Muscle of leg (tissue), 11 donors: ENCODE results near the gene EEPD1. TPM values are rescaled to one million over a fixed set of nuclear protein-coding genes. Genes with fewer than 3 reads are reported as not detected.
A peak's percentile ranks its signal among the peaks of the same experiment; 100 is the strongest.
"Not testable (repeated sequence)": the region's sequence is repeated elsewhere in the genome, so short reads cannot be mapped to it uniquely, and the experiment has no call there.

Source experiments
- DNase-seq: peaks from one replicate; pipeline ENCODE4 v3.0.0; 2013
- H3K27ac ChIP-seq: one replicate; pipeline ENCODE4 v1.5.1; 2013; ENCODE audit warnings: mild to moderate bottlenecking, low read length, control low read depth
- H3K27me3 ChIP-seq: one replicate; pipeline ENCODE4 v1.6.1; 2013; ENCODE audit warnings: low read length; ENCODE audit not compliant: control insufficient read depth, insufficient read depth
- H3K36me3 ChIP-seq: one replicate; pipeline ENCODE4 v1.6.1; 2013; ENCODE audit warnings: low read length; ENCODE audit not compliant: control insufficient read depth, insufficient read depth
- H3K4me1 ChIP-seq: one replicate; pipeline ENCODE4 v1.6.1; 2013; ENCODE audit warnings: low read length; ENCODE audit not compliant: control insufficient read depth, insufficient read depth
- H3K4me3 ChIP-seq: one replicate; pipeline ENCODE4 v1.5.1; 2013; ENCODE audit warnings: low read length, control low read depth
- H3K9me3 ChIP-seq: replicated peaks from 2 replicates; pipeline ENCODE4 v1.6.1; 2013; ENCODE audit warnings: low read depth, low read length; ENCODE audit not compliant: control insufficient read depth
- WGBS: methylation state at CpG from one replicate; pipeline ENCODE4 v1.1.5; 2013; ENCODE audit warnings: missing lambda C conversion rate; ENCODE audit not compliant: insufficient coverage; 5-methylcytosine and 5-hydroxymethylcytosine counted together
- polyA plus RNA-seq, 8 donors: library from polyadenylated mRNA; unstranded; fragments of 120-200 nt; gene quantifications; one replicate each; pipeline versions ENCODE4 v1.2.1 to v1.2.3, GENCODE V29; 2013; ENCODE audit warnings: inconsistent platforms in 1 of 8, low replicate concordance in 1 of 8; ENCODE audit not compliant: insufficient read length in 8 of 8, insufficient read depth in 1 of 8
- total RNA-seq: library from RNA; stranded (reverse); fragments of 120-200 nt; gene quantifications from one replicate; pipeline ENCODE4 v1.2.4, GENCODE V29; 2013

Gene EEPD1
- total and polyA plus RNA-seq, 9 donors = 9.2 to 14.2 (median 13.2) TPM

DNA sequence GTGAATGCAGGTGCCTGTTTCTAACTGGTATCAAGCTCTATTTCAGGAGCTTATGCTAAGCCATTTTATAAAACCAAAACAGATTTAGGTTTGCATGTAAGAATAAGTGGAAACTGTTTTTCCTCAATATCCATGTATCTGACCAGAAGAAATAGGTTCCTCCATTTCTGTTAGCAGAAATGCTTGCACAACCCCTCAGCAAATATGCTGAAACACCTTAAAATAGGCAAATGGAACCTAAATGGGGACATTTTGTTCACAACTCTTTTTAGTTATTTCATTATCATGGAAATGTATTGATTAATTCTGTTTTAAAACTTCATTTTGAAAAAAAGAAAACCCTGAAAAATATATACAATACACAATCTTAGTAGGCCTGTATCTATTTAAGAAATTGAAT lies 8.9 kb upstream of the EEPD1 start:
- Histone ChIP-seq H3K27ac (no peak overlapping the region), H3K4me1 (no peaks in the 10 kb centered on the region), H3K27me3 (no peaks in the 10 kb centered on the region), H3K36me3 (no peaks in the 10 kb centered on the region), H3K9me3 (peaks cover 6% of the 10 kb centered on the region), H3K4me3 (no peak overlapping the region)
- DNase-seq = no peak

DNA sequence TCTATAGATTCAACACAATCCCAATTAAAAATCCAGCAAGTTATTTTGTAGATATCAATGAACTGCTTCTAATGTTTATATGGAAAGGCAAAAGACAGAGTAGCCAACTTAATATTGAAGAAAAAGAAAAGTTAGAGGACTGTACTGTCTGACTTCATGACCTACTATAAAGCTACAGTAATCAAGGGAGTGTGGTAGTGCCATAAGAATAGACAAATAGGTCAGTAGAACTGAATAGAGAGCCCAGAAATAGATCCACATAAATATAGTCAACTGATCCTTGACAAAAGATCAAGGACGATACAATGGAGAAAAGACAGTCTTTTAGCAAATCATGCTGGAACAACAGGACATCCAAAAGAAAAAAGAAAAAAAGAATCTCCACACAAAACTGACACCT lies 7.4 kb upstream of the EEPD1 start:
- WGBS = no CpG with 5 or more reads among the region's 1 CpG
- no peak overlapping the region for H3K27ac ChIP-seq
- H3K27me3 ChIP-seq = no peaks in the 10 kb centered on the region
- H3K9me3 ChIP-seq = peaks cover 6% of the 10 kb centered on the region
- H3K4me1 ChIP-seq = no peaks in the 10 kb centered on the region
- H3K4me3 ChIP-seq = no peak overlapping the region
- no peak for DNase-seq
- no peaks in the 10 kb centered on the region for H3K36me3 ChIP-seq

DNA sequence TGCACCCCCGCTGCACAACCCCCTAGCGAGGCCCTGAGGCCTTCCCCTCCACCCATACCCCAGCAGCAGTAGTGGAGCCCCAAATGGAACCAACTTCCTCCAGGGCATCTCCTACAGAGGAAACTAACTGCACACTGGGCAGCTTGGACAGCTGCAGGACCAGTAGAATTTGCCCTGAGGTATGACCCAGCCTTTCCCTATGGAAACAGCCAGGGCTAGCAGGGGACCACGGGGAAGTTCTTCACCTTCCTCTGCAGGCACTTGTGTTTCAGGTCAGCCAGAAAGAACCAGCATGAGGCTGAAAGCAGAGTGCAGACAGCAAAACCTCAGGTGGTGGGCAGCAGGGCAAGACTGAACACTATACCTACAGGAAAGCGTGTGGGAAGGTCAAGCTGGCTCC lies 5.7 kb upstream of the EEPD1 start:
- Histone ChIP-seq H3K9me3 (peaks cover 3% of the 10 kb centered on the region), H3K27ac (no peak overlapping the region), H3K4me3 (no peak overlapping the region), H3K4me1 (peaks cover 3% of the 10 kb centered on the region), H3K36me3 (no peaks in the 10 kb centered on the region), H3K27me3 (no peaks in the 10 kb centered on the region)
- WGBS = 94% methylated on average over 3 of the region's 4 CpGs
- DNase-seq = no peak

GRCh38 chr7:36148422-36149065 lies 4.5 kb upstream of the EEPD1 start:
- DNase-seq = no peak
- H3K27me3 ChIP-seq = no peaks in the 10 kb centered on the region
- no peak overlapping the region for H3K27ac ChIP-seq
- no peak overlapping the region for H3K4me3 ChIP-seq
- WGBS = no CpG with 5 or more reads among the region's 4 CpGs
- H3K9me3 ChIP-seq = peaks cover 3% of the 10 kb centered on the region
- no peaks in the 10 kb centered on the region for H3K36me3 ChIP-seq
- peaks cover 6% of the 10 kb centered on the region for H3K4me1 ChIP-seq

DNA sequence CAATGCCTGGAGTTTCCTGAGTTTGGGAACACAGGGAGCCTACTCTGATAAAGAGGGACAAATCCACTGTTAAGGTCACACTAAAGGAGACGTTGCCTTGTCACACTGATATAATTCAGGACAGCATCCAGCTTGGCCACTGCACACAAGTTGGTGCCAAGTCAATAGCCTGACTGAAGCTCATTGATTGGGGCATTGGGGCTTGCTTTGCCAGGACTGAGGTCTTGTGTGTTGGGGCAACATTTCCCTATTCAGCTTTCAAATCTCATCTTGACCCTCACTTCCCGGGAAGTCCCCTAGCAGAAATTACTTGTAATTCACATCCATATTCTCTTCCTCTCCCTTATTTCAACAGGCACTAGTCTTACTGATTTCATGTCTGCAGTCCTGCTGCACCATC lies 3.8 kb upstream of the EEPD1 start:
- not testable (repeated sequence) for H3K9me3 ChIP-seq, H3K36me3 ChIP-seq, DNase-seq, H3K27ac ChIP-seq, H3K4me3 ChIP-seq, H3K27me3 ChIP-seq
- H3K4me1 ChIP-seq = peaks cover 13% of the 10 kb centered on the region
- WGBS = no CpG with 5 or more reads among the region's 2 CpGs

- no peak for DNase-seq
- peaks cover 1% of the 10 kb centered on the region for H3K36me3 ChIP-seq
- H3K4me1 ChIP-seq = peaks cover 19% of the 10 kb centered on the region
- no peak overlapping the region for H3K4me3 ChIP-seq
- WGBS = 65% methylated on average over 2 of the region's 8 CpGs
- no peaks in the 10 kb centered on the region for H3K27me3 ChIP-seq
- H3K27ac ChIP-seq = no peak overlapping the region
- H3K9me3 ChIP-seq = peaks cover 3% of the 10 kb centered on the region
Observed at GRCh38 chr7:36149694-36150452, 3.2 kb upstream of the EEPD1 start.

GRCh38 chr7:36151921-36152755 lies 916 bp upstream of the EEPD1 start:
- Histone ChIP-seq H3K27ac (peak overlapping the region; percentile 89), H3K4me3 (peak overlapping the region; percentile 77), H3K9me3 (peaks cover 3% of the 10 kb centered on the region), H3K36me3 (peaks cover 3% of the 10 kb centered on the region), H3K4me1 (peaks cover 32% of the 10 kb centered on the region), H3K27me3 (no peaks in the 10 kb centered on the region)
- DNase-seq = peak; percentile 17
- 25% methylated on average over 23 of the region's 30 CpGs for WGBS

DNA sequence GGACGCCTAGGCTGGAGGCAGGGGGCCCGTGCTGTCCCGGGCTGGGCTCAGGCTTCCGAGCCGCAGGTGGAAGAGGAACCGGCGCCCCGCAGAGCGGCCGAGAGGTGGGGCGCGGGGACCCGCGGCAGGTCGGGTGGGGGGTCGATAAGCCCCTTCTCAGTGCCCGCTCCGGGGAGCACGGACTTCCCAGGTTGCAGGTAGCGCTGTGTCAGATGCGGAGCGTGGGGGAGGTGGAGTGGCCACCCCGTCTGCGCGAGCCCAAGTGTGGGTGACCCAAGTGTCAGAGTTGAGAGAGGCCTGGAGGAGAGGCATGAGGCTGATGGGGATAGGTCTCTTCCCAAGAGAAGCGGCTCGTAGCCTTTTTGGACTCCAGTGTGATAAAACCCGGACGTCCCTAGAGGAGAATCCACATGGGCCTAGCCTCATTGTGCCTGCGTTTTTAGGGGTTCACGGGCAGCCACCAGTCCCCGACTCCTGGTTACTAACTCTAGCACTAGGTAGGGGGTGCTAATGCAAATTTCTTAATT lies 580 bp downstream of the EEPD1 start:
- under 1% methylated on average over 27 of the region's 32 CpGs for WGBS
- H3K27ac ChIP-seq = peak overlapping the region; percentile 69
- H3K9me3 ChIP-seq = no peaks in the 10 kb centered on the region
- peaks cover 3% of the 10 kb centered on the region for H3K36me3 ChIP-seq
- H3K4me1 ChIP-seq = peaks cover 32% of the 10 kb centered on the region
- DNase-seq = peak; percentile 31
- no peaks in the 10 kb centered on the region for H3K27me3 ChIP-seq
- H3K4me3 ChIP-seq = peak overlapping the region; percentile 77

DNA sequence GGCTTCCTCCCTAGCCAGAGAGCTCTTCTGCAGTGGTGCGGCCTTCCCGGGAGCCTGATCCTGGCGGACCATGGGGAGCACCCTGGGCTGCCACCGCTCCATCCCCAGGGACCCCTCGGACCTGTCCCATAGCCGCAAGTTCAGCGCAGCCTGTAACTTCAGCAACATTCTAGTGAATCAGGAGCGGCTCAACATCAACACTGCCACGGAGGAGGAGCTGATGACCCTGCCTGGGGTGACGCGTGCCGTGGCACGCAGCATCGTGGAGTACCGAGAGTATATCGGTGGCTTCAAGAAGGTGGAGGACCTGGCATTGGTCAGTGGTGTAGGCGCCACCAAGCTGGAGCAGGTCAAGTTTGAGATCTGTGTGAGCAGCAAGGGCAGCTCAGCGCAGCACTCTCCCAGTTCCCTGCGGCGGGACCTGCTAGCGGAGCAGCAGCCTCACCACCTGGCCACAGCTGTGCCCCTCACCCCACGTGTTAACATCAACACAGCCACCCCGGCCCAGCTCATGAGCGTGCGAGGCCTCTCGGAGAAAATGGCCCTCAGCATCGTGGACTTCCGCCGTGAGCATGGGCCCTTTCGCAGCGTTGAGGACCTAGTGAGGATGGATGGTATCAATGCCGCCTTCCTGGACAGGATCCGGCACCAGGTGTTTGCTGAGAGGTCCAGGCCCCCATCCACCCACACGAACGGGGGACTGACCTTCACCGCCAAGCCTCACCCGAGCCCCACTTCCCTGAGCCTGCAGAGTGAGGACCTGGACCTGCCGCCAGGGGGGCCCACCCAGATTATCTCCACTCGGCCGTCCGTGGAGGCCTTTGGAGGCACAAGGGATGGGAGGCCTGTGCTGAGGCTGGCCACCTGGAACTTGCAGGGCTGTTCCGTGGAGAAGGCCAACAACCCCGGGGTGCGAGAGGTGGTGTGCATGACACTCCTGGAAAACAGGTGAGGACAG lies 1.5 kb downstream of the EEPD1 start:
- WGBS = 86% methylated on average over 32 of the region's 44 CpGs
- no peaks in the 10 kb centered on the region for H3K9me3 ChIP-seq
- peaks cover 3% of the 10 kb centered on the region for H3K36me3 ChIP-seq
- no peak overlapping the region for H3K27ac ChIP-seq
- peak overlapping the region; percentile 77 for H3K4me3 ChIP-seq
- peaks cover 32% of the 10 kb centered on the region for H3K4me1 ChIP-seq
- DNase-seq = peak; percentile 19
- no peaks in the 10 kb centered on the region for H3K27me3 ChIP-seq
